ENCODE measurements around the gene FAXDC2.

DNA sequence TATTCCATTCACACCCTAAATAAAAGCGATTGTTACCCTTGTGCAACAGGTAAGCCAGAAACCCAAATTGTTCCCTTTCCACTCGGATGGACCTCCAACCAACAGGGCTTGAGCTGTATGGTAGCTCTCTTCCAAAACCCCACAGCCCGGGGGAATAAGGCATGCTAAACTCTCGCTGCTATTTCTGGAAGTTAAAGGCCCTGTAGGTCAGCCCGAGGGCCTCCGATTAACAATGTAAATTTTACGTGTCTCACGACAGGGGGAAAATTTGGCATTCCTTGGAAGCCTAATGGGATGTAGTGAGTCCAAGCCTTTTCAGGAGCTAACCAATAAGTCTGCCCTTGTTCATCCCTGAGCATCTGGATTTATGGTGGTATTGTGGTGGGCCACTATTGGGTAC is 34.0 kb upstream of the FAXDC2 start:
- TF ChIP-seq, protein P1, sequence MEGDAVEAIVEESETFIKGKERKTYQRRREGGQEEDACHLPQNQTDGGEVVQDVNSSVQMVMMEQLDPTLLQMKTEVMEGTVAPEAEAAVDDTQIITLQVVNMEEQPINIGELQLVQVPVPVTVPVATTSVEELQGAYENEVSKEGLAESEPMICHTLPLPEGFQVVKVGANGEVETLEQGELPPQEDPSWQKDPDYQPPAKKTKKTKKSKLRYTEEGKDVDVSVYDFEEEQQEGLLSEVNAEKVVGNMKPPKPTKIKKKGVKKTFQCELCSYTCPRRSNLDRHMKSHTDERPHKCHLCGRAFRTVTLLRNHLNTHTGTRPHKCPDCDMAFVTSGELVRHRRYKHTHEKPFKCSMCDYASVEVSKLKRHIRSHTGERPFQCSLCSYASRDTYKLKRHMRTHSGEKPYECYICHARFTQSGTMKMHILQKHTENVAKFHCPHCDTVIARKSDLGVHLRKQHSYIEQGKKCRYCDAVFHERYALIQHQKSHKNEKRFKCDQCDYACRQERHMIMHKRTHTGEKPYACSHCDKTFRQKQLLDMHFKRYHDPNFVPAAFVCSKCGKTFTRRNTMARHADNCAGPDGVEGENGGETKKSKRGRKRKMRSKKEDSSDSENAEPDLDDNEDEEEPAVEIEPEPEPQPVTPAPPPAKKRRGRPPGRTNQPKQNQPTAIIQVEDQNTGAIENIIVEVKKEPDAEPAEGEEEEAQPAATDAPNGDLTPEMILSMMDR (IDR thresholded peaks at IDR 0.05 in 2 of 3, conservative IDR thresholded peaks at IDR 0.05 in 1 of 3; ENCODE audit: control insufficient read depth in 2 of 3, extremely low read depth in 1 of 3, insufficient read depth in 1 of 3, low read depth in 3 of 3, low read length in 3 of 3), result no peak
- TF ChIP-seq SMARCA5 (IDR thresholded peaks at IDR 0.05) (no peak), CEBPB (IDR thresholded peaks at IDR 0.05; ENCODE audit: borderline replicate concordance in 1 of 2, low read depth in 2 of 2, low read length in 2 of 2) (no peak), PML (IDR thresholded peaks at IDR 0.05; ENCODE audit: low read length) (no peak), EP300 (IDR thresholded peaks at IDR 0.05; ENCODE audit: borderline replicate concordance in 1 of 2, control insufficient read depth in 1 of 2, low read depth in 2 of 2, low read length in 2 of 2) (no peak)
